H1 (cell line): Measurements from ENCODE around the gene CCDC148. TPM values are rescaled to one million over a fixed set of nuclear protein-coding genes. Genes with fewer than 3 reads are reported as not detected.

Source experiments
- CTCF ChIA-PET: fragments of 300-600 bp; sonication (Branson Sonifier 250); formaldehyde crosslinking; loops from one replicate; lab custom pipeline; 2021; ENCODE audit not compliant: partially characterized antibody; lab: Charles Lee
- POLR2A ChIA-PET: fragments of 300-600 bp; sonication (Branson Sonifier 250); formaldehyde crosslinking; loops from one replicate; lab custom pipeline; 2021; ENCODE audit warnings: inconsistent platforms; ENCODE audit not compliant: partially characterized antibody; lab: Charles Lee
- DNase-seq, 2 experiments: peaks; one replicate each; pipeline versions ENCODE4 v3.0.0 to v3.0.0-alpha.2; 2010 to 2022; ENCODE audit warnings: low spot score in 2 of 2, low read depth in 1 of 2, mixed read lengths in 1 of 2
- FAIRE-seq: peaks from 2 replicates; lab custom pipeline; 2011; peaks lifted over from hg19 to GRCh38; lab: Jason Lieb, UNC
- H2AFZ ChIP-seq: 2 replicates; pipeline ENCODE4 v1.8.1; 2012; ENCODE audit warnings: low read length, inconsistent platforms
- H2AK5ac ChIP-seq: 2 replicates; pipeline ENCODE4 v1.6.1; 2013; ENCODE audit warnings: low read depth, low read length
- H2BK120ac ChIP-seq: replicated peaks from 2 replicates; pipeline ENCODE3; 2013; ENCODE audit warnings: low read depth, low read length, inconsistent platforms
- H2BK12ac ChIP-seq: 2 replicates; pipeline ENCODE4 v1.6.1; 2013; ENCODE audit warnings: low read depth, low read length
- H2BK15ac ChIP-seq: 2 replicates; pipeline ENCODE4 v1.6.1; 2013; ENCODE audit warnings: low read length
- H2BK20ac ChIP-seq: 2 replicates; pipeline ENCODE4 v1.6.1; 2013; ENCODE audit warnings: low read length
- H2BK5ac ChIP-seq: 2 replicates; pipeline ENCODE4 v1.6.1; 2013; ENCODE audit warnings: low read depth, low read length
- H3K14ac ChIP-seq: 2 replicates; pipeline ENCODE4 v1.6.1; 2013; ENCODE audit warnings: inconsistent platforms; ENCODE audit not compliant: insufficient read length
- H3K18ac ChIP-seq: 2 replicates; pipeline ENCODE4 v1.6.1; 2013; ENCODE audit warnings: low read length; ENCODE audit errors: extremely low read depth
- H3K23ac ChIP-seq: 2 replicates; pipeline ENCODE4 v1.6.1; 2013; ENCODE audit warnings: inconsistent platforms; ENCODE audit not compliant: insufficient read length
- H3K23me2 ChIP-seq: 2 replicates; pipeline ENCODE4 v1.6.1; 2013; ENCODE audit warnings: low read depth, low read length
- H3K27ac ChIP-seq: 2 replicates; pipeline ENCODE4 v1.6.1; 2011; ENCODE audit warnings: low read depth, low read length, inconsistent platforms
- H3K27me3 ChIP-seq, 4 experiments: replicated peaks in 1 of 4; 1 replicate in 1 of 4; 2 replicates in 3 of 4; pipeline versions ENCODE4 v1.6.1 to v1.8.1; 2011 to 2013; ENCODE audit warnings: low read length in 3 of 4, mild to moderate bottlenecking in 3 of 4, inconsistent platforms in 2 of 4, mixed read lengths in 2 of 4, moderate library complexity in 1 of 4; ENCODE audit not compliant: control insufficient read depth in 3 of 4, insufficient read depth in 3 of 4; ENCODE audit errors: extremely low read depth in 1 of 4
- H3K36me3 ChIP-seq, 4 experiments: 2 replicates each; pipeline versions ENCODE4 v1.6.1 to v1.8.1; 2011 to 2013; ENCODE audit warnings: mild to moderate bottlenecking in 4 of 4, low read length in 3 of 4, moderate library complexity in 2 of 4, control low read depth in 1 of 4, inconsistent platforms in 1 of 4; ENCODE audit not compliant: insufficient read depth in 4 of 4, control insufficient read depth in 2 of 4
- H3K4ac ChIP-seq: replicated peaks from 2 replicates; pipeline ENCODE3; 2013; ENCODE audit warnings: low read length, low read depth, mixed read lengths, inconsistent platforms; ENCODE audit not compliant: insufficient read length
- H3K4me1 ChIP-seq, 4 experiments: replicated peaks in 1 of 4; 1 replicate in 1 of 4; 2 replicates in 3 of 4; pipeline versions ENCODE4 v1.6.1 to v1.8.1; 2011 to 2013; ENCODE audit warnings: low read length in 3 of 4, inconsistent platforms in 2 of 4, mixed read lengths in 1 of 4; ENCODE audit not compliant: insufficient read depth in 4 of 4, control insufficient read depth in 3 of 4
- H3K4me2 ChIP-seq, 2 experiments: 2 replicates each; pipeline versions ENCODE4 v1.6.1 to v1.8.1; 2011 to 2013; ENCODE audit warnings: low read depth in 2 of 2, low read length in 2 of 2, control low read depth in 1 of 2, inconsistent platforms in 1 of 2, mild to moderate bottlenecking in 1 of 2; ENCODE audit not compliant: insufficient read depth in 1 of 2
- H3K4me3 ChIP-seq, 4 experiments: fragments of 200-600, 300-600 bp in 1 of 4; sonication (generic), shearing (Covaris generic), sonication (Bioruptor Twin) in 1 of 4; 2 replicates each; pipeline versions ENCODE4 v1.5.1 to v1.8.1; 2011 to 2016; ENCODE audit warnings: low read length in 4 of 4, low read depth in 3 of 4, control low read depth in 2 of 4, inconsistent platforms in 2 of 4, mild to moderate bottlenecking in 2 of 4, mixed read lengths in 1 of 4, moderate library complexity in 1 of 4; ENCODE audit not compliant: insufficient read depth in 2 of 4; ENCODE audit errors: extremely low read depth in 1 of 4
- H3K56ac ChIP-seq: replicated peaks from 2 replicates; pipeline ENCODE3; 2013; ENCODE audit warnings: low read depth, mild to moderate bottlenecking, mixed read lengths, low read length, inconsistent platforms; ENCODE audit not compliant: insufficient read length
- H3K79me1 ChIP-seq: 2 replicates; pipeline ENCODE4 v1.6.1; 2013; ENCODE audit warnings: low read depth, low read length, control low read depth
- H3K79me2 ChIP-seq, 2 experiments: 2 replicates each; pipeline versions ENCODE4 v1.6.1 to v1.8.1; 2012 to 2013; ENCODE audit warnings: low read length in 2 of 2, mild to moderate bottlenecking in 2 of 2, inconsistent platforms in 1 of 2; ENCODE audit not compliant: insufficient read depth in 2 of 2, control insufficient read depth in 1 of 2
- H3K9ac ChIP-seq, 4 experiments: replicated peaks in 1 of 4; 1 replicate in 1 of 4; 2 replicates in 3 of 4; pipeline versions ENCODE4 v1.6.1 to v1.8.1; 2011 to 2013; ENCODE audit warnings: low read depth in 3 of 4, low read length in 3 of 4, control low read depth in 2 of 4, mild to moderate bottlenecking in 2 of 4, moderate library complexity in 2 of 4, inconsistent platforms in 1 of 4; ENCODE audit errors: extremely low read depth in 1 of 4
- H3K9me3 ChIP-seq, 2 experiments: 2 replicates each; pipeline versions ENCODE4 v1.6.1 to v1.8.1; 2012 to 2013; ENCODE audit warnings: mild to moderate bottlenecking in 2 of 2, moderate library complexity in 2 of 2, control low read depth in 1 of 2, inconsistent platforms in 1 of 2, low read depth in 1 of 2, low read length in 1 of 2, mixed read lengths in 1 of 2; ENCODE audit not compliant: insufficient read depth in 2 of 2
- H4K20me1 ChIP-seq, 2 experiments: replicated peaks in 1 of 2; 2 replicates each; pipeline versions ENCODE3 to v1.8.1; 2011 to 2013; ENCODE audit warnings: inconsistent platforms in 2 of 2, low read length in 2 of 2, mild to moderate bottlenecking in 1 of 2; ENCODE audit not compliant: insufficient read depth in 2 of 2, control insufficient read depth in 1 of 2
- H4K5ac ChIP-seq: 2 replicates; pipeline ENCODE4 v1.6.1; 2013; ENCODE audit warnings: low read length, low read depth, mixed read lengths, inconsistent platforms; ENCODE audit not compliant: insufficient read length
- H4K8ac ChIP-seq: 2 replicates; pipeline ENCODE4 v1.8.0; 2013; ENCODE audit warnings: mild to moderate bottlenecking, moderate library complexity, low read length, inconsistent platforms; ENCODE audit not compliant: insufficient read depth; ENCODE audit errors: extremely low read depth
- H4K91ac ChIP-seq: replicated peaks from 2 replicates; pipeline ENCODE3; 2013; ENCODE audit warnings: low read length, mixed read lengths, inconsistent platforms; ENCODE audit not compliant: insufficient read length
- GTF2F1 ChIP-seq: IDR thresholded peaks from 2 replicates; pipeline ENCODE4 v1.6.1; 2012; ENCODE audit warnings: low read depth, low read length, improper control_type of control experiment, borderline replicate concordance
- RBBP5 ChIP-seq: IDR thresholded peaks from 2 replicates; pipeline ENCODE4 v1.7.1; 2012; ENCODE audit warnings: low read depth, mild to moderate bottlenecking, inconsistent platforms, low read length, moderate library complexity, borderline replicate concordance
- RNF2 ChIP-seq: fragments of 200-900, 300-1000 bp; sonication (generic); IDR thresholded peaks from 2 replicates; pipeline ENCODE4 v1.7.1; 2016; ENCODE audit warnings: borderline replicate concordance, low read depth, mild to moderate bottlenecking, antibody characterized with exemption, low read length; ENCODE audit not compliant: poor library complexity, severe bottlenecking; ENCODE audit errors: missing control alignments
- WGBS, 2 experiments: shearing (Covaris generic) in 1 of 2; methylation state at CpG; one replicate each; pipeline versions ENCODE4 v1.1.6 to v1.1.7; 2013 to 2015; ENCODE audit warnings: low lambda C conversion rate in 2 of 2, mixed read lengths in 2 of 2, inconsistent platforms in 1 of 2, low coverage in 1 of 2, missing lambda C conversion rate in 1 of 2; ENCODE audit not compliant: insufficient replicate concordance in 2 of 2, insufficient coverage in 1 of 2, insufficient read length in 1 of 2; ENCODE audit errors: extremely low coverage in 1 of 2, missing lambda C conversion rate in 1 of 2; 5-methylcytosine and 5-hydroxymethylcytosine counted together
- polyA plus RNA-seq, 7 experiments: library from polyadenylated mRNA; depleted of rRNA in 3 of 7; stranded (reverse) in 5 of 7; unstranded in 2 of 7; fragments of >200 nt in 5 of 7; fragments of 200-250 nt in 2 of 7; gene quantifications; 1 replicate in 5 of 7; 2 replicates in 1 of 7; 4 replicates in 1 of 7; pipeline versions ENCODE4 v1.2.1 to v1.2.3, GENCODE V29; 2011 to 2013; ENCODE audit warnings: missing spikeins in 2 of 7, mixed read lengths in 2 of 7
- total RNA-seq: library from RNA; stranded (reverse); fragmentation: NEBNext Ultra II Directional; extraction: Animal tissue kit (Norgen Biotek cat#: 25700); gene quantifications from 2 replicates; pipeline ENCODE4 v1.2.1, GENCODE V29; 2021

Gene CCDC148
- total and polyA plus RNA-seq, 2 of the 8 experiments (the other 6 are each of a cell fraction or from before 2014, with no cell fraction given): 0.45 to 1.3 TPM

DNA sequence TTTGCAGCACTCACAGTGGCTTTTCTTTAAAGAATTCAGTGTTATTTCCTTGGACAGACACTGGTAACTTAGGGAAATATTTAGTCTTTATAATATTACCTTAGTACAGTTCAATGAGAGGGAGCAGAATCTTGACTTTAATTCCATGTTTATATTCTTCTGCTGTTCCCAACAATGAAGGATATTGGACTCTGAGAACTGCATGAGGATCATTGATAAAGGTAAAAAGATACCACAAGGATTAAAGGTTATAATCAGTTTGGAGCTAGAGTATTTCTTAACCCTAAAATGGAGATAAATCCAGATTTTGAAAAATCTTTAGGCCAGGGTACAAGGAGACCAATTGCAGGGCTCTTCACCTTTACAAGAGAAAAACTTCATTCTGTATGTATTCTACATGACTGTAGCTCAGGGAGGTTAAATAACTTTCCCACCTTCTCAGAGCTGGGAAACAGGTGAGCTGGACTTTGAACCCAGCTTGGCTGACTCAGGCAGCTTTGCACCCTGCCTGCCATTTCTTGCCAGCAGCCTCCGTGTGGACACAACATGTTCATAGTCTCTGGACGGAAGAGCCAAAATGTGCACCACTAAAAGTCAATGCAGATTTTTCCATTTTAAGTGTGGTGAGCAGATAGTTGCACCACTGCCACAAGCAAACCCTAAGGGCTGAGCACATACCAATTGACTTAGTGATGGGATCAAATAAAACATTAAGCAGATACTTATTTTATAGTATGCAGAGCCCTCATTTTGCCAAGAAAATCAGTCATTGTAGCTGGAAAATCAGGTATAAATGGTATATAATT, 328.2 kb downstream of the CCDC148 start:
- no peak overlapping the region for H3K23ac ChIP-seq
- no peaks in the 10 kb centered on the region for H3K9me3 ChIP-seq
- no peak overlapping the region for H3K27ac ChIP-seq
- H3K4me1 ChIP-seq: peaks cover 0 to 7% (median 3%) of the 10 kb centered on the region in 4 experiments; a peak in 5 of 7 replicates
- H3K79me1 ChIP-seq: no peaks in the 10 kb centered on the region
- no peaks in the 10 kb centered on the region; the same call in 1 of the 2 replicates for H3K23me2 ChIP-seq
- no peak overlapping the region for H3K14ac ChIP-seq
- 83% methylated on average over 2 of the region's 2 CpGs; no CpG with 5 or more reads in 1 of the 2 experiments for WGBS, 2 experiments
- no peak overlapping the region for H3K4me3 ChIP-seq
- H3K27me3 ChIP-seq: no peaks in the 10 kb centered on the region
- TF ChIP-seq RBBP5 (no peak), RNF2 (no peak), GTF2F1 (no peak)
- TF ChIP-seq, all 59 proteins: peak for 0
- no peak overlapping the region for H3K18ac ChIP-seq
- H2BK15ac ChIP-seq: no peak overlapping the region
- POLR2A ChIA-PET: interaction anchor here (1.1 to 1.2 kb wide), 2 partner anchors 15 to 23 kb away, joined by 3 read pairs; no protein-coding TSS in a partner anchor
- no peak overlapping the region for H3K4ac ChIP-seq
- CTCF ChIA-PET: interaction anchor here (1.1 to 1.6 kb wide), 3 partner anchors 9 to 625 kb away, joined by 3 read pairs; no protein-coding TSS in a partner anchor
- no peak overlapping the region for H4K8ac ChIP-seq
- H4K20me1 ChIP-seq: no peaks in the 10 kb centered on the region
- FAIRE-seq: no peak
- H4K91ac ChIP-seq: no peak overlapping the region
- H4K5ac ChIP-seq: no peak overlapping the region
- no peak overlapping the region for H3K56ac ChIP-seq
- no peak overlapping the region for H3K4me2 ChIP-seq
- H2BK120ac ChIP-seq: no peak overlapping the region
- H2BK20ac ChIP-seq: no peak overlapping the region
- no peak overlapping the region for H2AK5ac ChIP-seq
- H3K36me3 ChIP-seq: no peaks in the 10 kb centered on the region
- no peak overlapping the region for H2BK5ac ChIP-seq
- no peak overlapping the region for H2AFZ ChIP-seq
- no peaks in the 10 kb centered on the region for H3K79me2 ChIP-seq
- H2BK12ac ChIP-seq: no peak overlapping the region
- no peak for DNase-seq
- H3K9ac ChIP-seq: no peak overlapping the region
